HFF-Myc (cell line): ENCODE results near the gene SPRR2B.
"Not testable (repeated sequence)": the region's sequence is repeated elsewhere in the genome, so short reads cannot be mapped to it uniquely, and the experiment has no call there.

Source experiments
- DNase-seq: peaks from one replicate; pipeline ENCODE4 v3.0.0-alpha.2; 2011; ENCODE audit warnings: low read depth; ENCODE audit errors: extremely low read depth
- H3K4me3 ChIP-seq: replicated peaks from 2 replicates; pipeline ENCODE4 v1.5.1; 2011; ENCODE audit warnings: low read depth, mild to moderate bottlenecking, control low read depth, low read length
- TF ChIP-seq, protein P1 (sequence below): IDR thresholded peaks from 2 replicates; pipeline ENCODE4 v1.5.1; 2012; ENCODE audit warnings: mild to moderate bottlenecking, low read depth, low read length, control low read depth; ENCODE audit errors: missing control alignments

SPRR2B gene

GRCh38 chr1:153032677-153033308 lies 38.6 kb downstream of the SPRR2B start:
- DNase-seq: no peak
- TF ChIP-seq, protein P1, sequence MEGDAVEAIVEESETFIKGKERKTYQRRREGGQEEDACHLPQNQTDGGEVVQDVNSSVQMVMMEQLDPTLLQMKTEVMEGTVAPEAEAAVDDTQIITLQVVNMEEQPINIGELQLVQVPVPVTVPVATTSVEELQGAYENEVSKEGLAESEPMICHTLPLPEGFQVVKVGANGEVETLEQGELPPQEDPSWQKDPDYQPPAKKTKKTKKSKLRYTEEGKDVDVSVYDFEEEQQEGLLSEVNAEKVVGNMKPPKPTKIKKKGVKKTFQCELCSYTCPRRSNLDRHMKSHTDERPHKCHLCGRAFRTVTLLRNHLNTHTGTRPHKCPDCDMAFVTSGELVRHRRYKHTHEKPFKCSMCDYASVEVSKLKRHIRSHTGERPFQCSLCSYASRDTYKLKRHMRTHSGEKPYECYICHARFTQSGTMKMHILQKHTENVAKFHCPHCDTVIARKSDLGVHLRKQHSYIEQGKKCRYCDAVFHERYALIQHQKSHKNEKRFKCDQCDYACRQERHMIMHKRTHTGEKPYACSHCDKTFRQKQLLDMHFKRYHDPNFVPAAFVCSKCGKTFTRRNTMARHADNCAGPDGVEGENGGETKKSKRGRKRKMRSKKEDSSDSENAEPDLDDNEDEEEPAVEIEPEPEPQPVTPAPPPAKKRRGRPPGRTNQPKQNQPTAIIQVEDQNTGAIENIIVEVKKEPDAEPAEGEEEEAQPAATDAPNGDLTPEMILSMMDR: no peak
- H3K4me3 ChIP-seq: no peak overlapping the region

DNA sequence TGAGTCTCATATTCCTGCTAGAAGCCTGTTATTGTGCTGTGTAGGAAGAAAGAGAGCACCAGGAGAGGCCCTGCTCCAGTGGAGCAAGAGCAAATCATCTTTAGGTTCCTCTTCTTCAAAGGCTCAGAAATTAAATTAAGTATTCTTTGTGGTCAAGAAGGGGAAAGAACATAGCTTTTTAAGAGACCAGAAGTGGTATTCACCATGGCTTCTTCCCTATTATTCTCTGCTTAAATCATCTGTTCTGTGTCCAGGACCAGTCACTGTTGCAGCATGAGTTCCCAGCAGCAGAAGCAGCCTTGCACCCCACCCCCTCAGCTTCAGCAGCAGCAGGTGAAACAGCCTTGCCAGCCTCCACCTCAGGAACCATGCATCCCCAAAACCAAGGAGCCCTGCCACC lies 39.3 kb downstream of the SPRR2B start:
- DNase-seq: no peak
- H3K4me3 ChIP-seq: no peak overlapping the region
- TF ChIP-seq, protein P1: no peak

DNA sequence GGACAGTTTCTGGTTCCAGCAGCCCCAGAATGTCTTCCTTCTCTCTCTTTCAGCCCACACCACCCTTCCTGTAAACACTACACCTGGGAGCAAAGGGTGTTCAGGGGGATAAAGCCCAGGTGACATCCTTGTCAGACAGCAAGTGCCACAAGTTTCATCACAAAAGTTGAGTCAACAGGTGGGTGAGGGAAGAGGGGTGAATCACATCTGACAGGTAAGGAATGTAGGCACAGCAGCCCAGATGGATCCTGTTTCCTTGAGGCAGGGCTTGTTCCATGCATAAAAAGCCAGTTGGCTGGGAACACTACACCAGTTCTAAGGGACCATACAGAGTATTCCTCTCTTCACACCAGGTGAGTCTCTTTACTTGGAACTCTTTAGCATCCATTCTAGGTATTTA lies 40.5 kb downstream of the SPRR2B start, which contains the start of gene SPRR1B:
Gene SPRR1B, plus strand, starts transcription at position 309 of the 400 bp plus-strand sequence. CDS start 1,143 bp downstream, outside the sequence.
- no peak for DNase-seq
- TF ChIP-seq, protein P1: no peak
- no peak within 1 kb of the TSS for H3K4me3 ChIP-seq

GRCh38 chr1:153028766-153029165 lies 42.6 kb downstream of the SPRR2B start:
- TF ChIP-seq, protein P1: no peak

GRCh38 chr1:153025797-153026196 lies 45.6 kb downstream of the SPRR2B start:
- no peak overlapping the region for H3K4me3 ChIP-seq
- no peak for DNase-seq
- TF ChIP-seq, protein P1: no peak

More at GRCh38 chr1:153028766-153029165, 42.6 kb downstream of the SPRR2B start:
- no peak for DNase-seq
- H3K4me3 ChIP-seq: no peak overlapping the region

DNA sequence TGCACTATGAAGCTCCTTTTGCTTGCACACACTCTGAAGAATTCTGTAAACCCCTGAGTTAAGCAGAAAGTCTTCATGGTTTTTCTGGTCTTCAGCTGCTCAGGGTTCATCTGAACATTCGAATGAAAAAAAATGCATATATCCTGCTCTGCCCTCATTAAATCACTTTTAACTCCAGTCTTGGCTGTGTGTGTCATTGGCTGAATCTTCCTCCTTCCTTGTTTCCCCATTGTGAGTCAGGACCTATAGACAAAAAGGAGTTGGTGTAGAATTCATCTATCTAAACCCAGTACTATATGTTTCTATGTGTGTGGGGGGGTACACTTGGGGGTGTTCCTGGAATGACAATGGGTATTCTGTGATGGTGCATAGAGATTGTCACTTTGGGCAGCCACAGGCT lies 47.0 kb downstream of the SPRR2B start:
- TF ChIP-seq, protein P1: no peak
- H3K4me3 ChIP-seq: no peak overlapping the region
- no peak for DNase-seq

GRCh38 chr1:153023109-153023508 lies 48.3 kb downstream of the SPRR2B start:
- no peak overlapping the region for H3K4me3 ChIP-seq
- DNase-seq: no peak
- TF ChIP-seq, protein P1: no peak

GRCh38 chr1:153022340-153022739 lies 49.1 kb downstream of the SPRR2B start:
- DNase-seq: not testable (repeated sequence)

DNA sequence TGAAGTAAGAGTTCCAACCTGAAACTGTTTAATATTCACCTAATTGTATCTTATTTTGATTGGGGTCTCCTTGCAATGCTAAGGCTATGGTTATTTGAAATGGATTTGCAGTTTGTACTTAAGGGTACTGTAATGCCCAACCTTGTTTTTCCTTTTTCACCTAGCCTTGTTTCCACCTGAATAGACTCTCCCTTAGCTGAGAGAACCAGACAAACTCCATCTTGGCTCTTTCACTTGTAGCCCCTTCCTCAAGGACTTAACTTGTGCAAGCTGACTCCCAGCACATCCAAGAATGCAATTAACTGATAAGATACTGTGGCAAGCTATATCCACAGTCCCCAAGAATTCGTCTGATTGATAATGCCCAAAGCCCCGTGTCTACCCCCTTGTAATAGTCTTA lies 49.6 kb downstream of the SPRR2B start:
- DNase-seq, H3K4me3 ChIP-seq: not testable (repeated sequence)

More at GRCh38 chr1:153022340-153022739, 49.1 kb downstream of the SPRR2B start:
- H3K4me3 ChIP-seq: not testable (repeated sequence)
